ENCODE data around the gene ME2. TPM values are rescaled to one million over a fixed set of nuclear protein-coding genes. Genes with fewer than 3 reads are reported as not detected.
"Not testable (repeated sequence)": the region's sequence is repeated elsewhere in the genome, so short reads cannot be mapped to it uniquely, and the experiment has no call there.

The ME2 gene
- total RNA-seq (65.9 TPM), polyA plus RNA-seq (35.6 TPM)
- long read RNA-seq, donor 1, full-length matches to known transcripts, result 4 of 4 reads
- long read RNA-seq, donor 1, partial matches to known transcripts, result 0 of 4 reads
- long read RNA-seq, donor 1, other reads (novel, unspliced or antisense), result 0 of 4 reads
- long read RNA-seq, donor 2, full-length matches to known transcripts, result 19 of 25 reads
- long read RNA-seq, donor 2, partial matches to known transcripts, result 6 of 25 reads
- long read RNA-seq, donor 2, other reads (novel, unspliced or antisense), result 0 of 25 reads
- long read RNA-seq, donor 3, full-length matches to known transcripts, result 22 of 27 reads
- long read RNA-seq, donor 3, partial matches to known transcripts, result 5 of 27 reads
- long read RNA-seq, donor 3, other reads (novel, unspliced or antisense), result 0 of 27 reads
- long read RNA-seq, donor 4, full-length matches to known transcripts, result 12 of 20 reads
- long read RNA-seq, donor 4, partial matches to known transcripts, result 8 of 20 reads
- long read RNA-seq, donor 4, other reads (novel, unspliced or antisense), result 0 of 20 reads
- long read RNA-seq, donor 5, full-length matches to known transcripts, result 13 of 26 reads
- long read RNA-seq, donor 5, partial matches to known transcripts, result 13 of 26 reads
- long read RNA-seq, donor 5, other reads (novel, unspliced or antisense), result 0 of 26 reads
- long read RNA-seq, donor 6, full-length matches to known transcripts, result 9 of 9 reads
- long read RNA-seq, donor 6, partial matches to known transcripts, result 0 of 9 reads
- long read RNA-seq, donor 6, other reads (novel, unspliced or antisense), result 0 of 9 reads
- long read RNA-seq, donor 7, full-length matches to known transcripts, result 13 of 13 reads
- long read RNA-seq, donor 7, partial matches to known transcripts, result 0 of 13 reads
- long read RNA-seq, donor 7, other reads (novel, unspliced or antisense), result 0 of 13 reads
- long read RNA-seq, donor 8, full-length matches to known transcripts, result 8 of 8 reads
- long read RNA-seq, donor 8, partial matches to known transcripts, result 0 of 8 reads
- long read RNA-seq, donor 8, other reads (novel, unspliced or antisense), result 0 of 8 reads
- long read RNA-seq, donor 9, full-length matches to known transcripts, result 11 of 11 reads
- long read RNA-seq, donor 9, partial matches to known transcripts, result 0 of 11 reads
- long read RNA-seq, donor 9, other reads (novel, unspliced or antisense), result 0 of 11 reads
- long read RNA-seq, donor 10, full-length matches to known transcripts, result 7 of 7 reads
- long read RNA-seq, donor 10, partial matches to known transcripts, result 0 of 7 reads
- long read RNA-seq, donor 10, other reads (novel, unspliced or antisense), result 0 of 7 reads

DNA sequence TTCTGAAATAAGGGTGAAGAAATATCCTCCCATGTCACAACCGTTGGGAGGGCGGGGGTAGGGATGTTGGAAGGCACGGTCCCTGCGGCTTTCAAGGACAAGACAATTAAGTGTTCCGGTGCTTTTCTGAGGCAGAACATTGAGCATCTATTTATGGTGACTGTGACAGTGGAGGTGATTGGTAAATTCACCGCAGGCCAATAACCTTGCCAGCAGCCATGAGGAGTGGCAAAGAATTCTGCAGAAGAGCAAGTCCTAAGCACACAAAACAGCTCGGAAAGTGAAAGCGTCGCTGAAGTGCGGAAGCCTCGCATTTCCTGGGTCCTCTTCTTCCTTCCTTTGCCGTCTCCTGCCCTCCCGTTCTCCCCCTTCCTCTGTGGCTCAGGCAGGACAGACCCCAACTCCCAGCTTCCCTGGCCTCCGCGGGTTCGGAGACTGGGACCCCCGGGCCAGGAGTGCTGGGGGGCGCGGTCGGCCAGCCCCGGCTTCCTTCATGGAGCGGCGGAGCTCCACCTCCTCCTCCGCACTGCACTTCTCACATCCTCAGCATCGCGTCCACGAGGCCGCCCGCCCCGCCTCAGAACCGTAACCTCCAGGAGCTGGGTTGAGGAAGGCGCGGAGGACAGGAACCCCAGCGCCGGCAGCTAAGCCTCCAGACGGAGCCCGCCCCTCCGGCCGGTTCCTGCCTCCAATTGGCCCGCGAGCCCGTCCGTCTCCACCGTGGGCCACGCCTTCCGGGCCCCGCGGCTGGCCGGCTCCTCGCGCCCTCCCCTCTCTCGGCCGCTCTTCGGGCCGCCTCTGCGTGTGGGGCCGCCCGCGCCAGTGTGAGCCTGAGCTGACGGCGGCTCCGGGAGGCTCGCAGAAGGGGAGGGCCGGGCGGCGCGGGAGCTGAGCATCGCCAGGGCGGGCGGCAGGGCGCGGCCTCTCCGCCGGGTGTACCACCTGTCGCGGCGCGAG lies at the start of gene ME2:
ME2 (plus strand) TSS at position 774 of the 957 bp plus-strand sequence. CDS start 16,703 bp downstream, outside the sequence.
- Histone ChIP-seq H3K27me3 (ENCODE audit: control insufficient read depth in 2 of 2, insufficient read depth in 1 of 2, low read length in 1 of 2) (no peaks in the 10 kb centered on the region), H3K4me3 (ENCODE audit: low read length in 2 of 2) (peak within 1 kb of the TSS; percentile 85 to 94), H3K9me3 (ENCODE audit: control insufficient read depth in 2 of 2, insufficient read depth in 1 of 2, low read length in 1 of 2) (no peaks in the 10 kb centered on the region), H3K36me3 (ENCODE audit: control insufficient read depth in 2 of 2, insufficient read depth in 2 of 2, low read length in 1 of 2) (no peaks in the 10 kb centered on the region), H3K4me1 (ENCODE audit: control insufficient read depth in 2 of 2, insufficient read depth in 2 of 2, low read length in 2 of 2) (peaks cover 8 to 10% of the 10 kb centered on the region in 2 donors), H3K27ac (ENCODE audit: low read depth in 1 of 2, low read length in 1 of 2) (peak within 1 kb of the TSS; percentile 87 to 97)
- WGBS, result under 1% methylated on average over 78 of the region's 78 CpGs
- peak; percentile 70 to 93 (median 84) for DNase-seq (ENCODE audit: low read depth in 6 of 9, low spot score in 9 of 9)

DNA sequence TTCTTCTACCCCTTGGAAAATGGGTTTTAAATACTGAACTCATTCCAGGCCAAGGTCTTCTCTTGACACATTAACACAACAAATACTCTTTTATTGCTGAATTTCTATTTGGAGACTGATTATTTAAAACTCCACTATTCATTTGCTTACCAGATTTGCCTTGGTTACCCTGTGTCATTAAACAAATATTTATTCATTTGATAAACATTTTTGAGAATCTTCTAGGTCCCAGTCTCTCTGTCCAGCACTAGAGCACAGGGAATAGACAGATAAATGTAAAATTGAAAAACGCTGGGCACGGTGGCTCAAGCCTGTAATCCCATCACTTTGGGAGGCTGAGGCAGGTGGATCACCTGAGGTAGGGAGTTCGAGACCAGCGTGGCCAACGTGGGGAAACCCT lies 49.3 kb upstream of the ME2 start:
- H3K27me3 ChIP-seq (ENCODE audit: control insufficient read depth in 2 of 2, insufficient read depth in 1 of 2, low read length in 1 of 2), result no peaks in the 10 kb centered on the region
- H3K27ac ChIP-seq (ENCODE audit: low read depth in 1 of 2, low read length in 1 of 2), result no peak overlapping the region
- H3K36me3 ChIP-seq (ENCODE audit: control insufficient read depth in 2 of 2, insufficient read depth in 2 of 2, low read length in 1 of 2), result no peaks in the 10 kb centered on the region
- H3K4me3 ChIP-seq (ENCODE audit: low read length in 2 of 2), result no peak overlapping the region
- no peaks in the 10 kb centered on the region for H3K4me1 ChIP-seq (ENCODE audit: control insufficient read depth in 2 of 2, insufficient read depth in 2 of 2, low read length in 2 of 2)
- DNase-seq (ENCODE audit: low read depth in 6 of 9, low spot score in 9 of 9), result no peak
- H3K9me3 ChIP-seq (ENCODE audit: control insufficient read depth in 2 of 2, insufficient read depth in 1 of 2, low read length in 1 of 2), result no peaks in the 10 kb centered on the region
- WGBS, result 98% methylated on average over 5 of the region's 5 CpGs

DNA sequence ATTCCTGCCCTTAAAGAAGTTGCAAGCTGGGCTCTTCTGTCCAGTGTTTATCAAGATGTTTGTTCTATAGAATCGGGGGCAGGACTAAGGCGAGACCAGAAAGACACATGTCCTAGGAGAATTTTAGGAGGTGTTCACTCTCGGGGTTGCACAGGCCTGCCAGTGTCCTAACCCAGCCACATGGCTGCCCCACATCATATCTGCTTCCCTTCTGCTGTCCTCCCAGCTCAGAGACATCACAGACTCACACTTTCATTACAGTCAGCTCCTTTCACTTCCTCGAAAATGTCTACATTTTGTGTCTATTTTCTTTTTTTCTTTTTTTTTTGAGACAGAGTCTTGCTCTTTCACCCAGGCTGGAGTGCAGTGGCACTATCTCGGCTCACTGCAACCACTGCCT lies 48.4 kb upstream of the ME2 start:
- H3K27me3 ChIP-seq (ENCODE audit: control insufficient read depth in 2 of 2, insufficient read depth in 1 of 2, low read length in 1 of 2), result no peaks in the 10 kb centered on the region
- no peak for DNase-seq (ENCODE audit: low read depth in 6 of 9, low spot score in 9 of 9)
- H3K36me3 ChIP-seq (ENCODE audit: control insufficient read depth in 2 of 2, insufficient read depth in 2 of 2, low read length in 1 of 2), result no peaks in the 10 kb centered on the region
- H3K9me3 ChIP-seq (ENCODE audit: control insufficient read depth in 2 of 2, insufficient read depth in 1 of 2, low read length in 1 of 2), result no peaks in the 10 kb centered on the region
- H3K27ac ChIP-seq (ENCODE audit: low read depth in 1 of 2, low read length in 1 of 2), result no peak overlapping the region
- no peak overlapping the region for H3K4me3 ChIP-seq (ENCODE audit: low read length in 2 of 2)
- no peaks in the 10 kb centered on the region for H3K4me1 ChIP-seq (ENCODE audit: control insufficient read depth in 2 of 2, insufficient read depth in 2 of 2, low read length in 2 of 2)
- WGBS, result 92% methylated on average over 5 of the region's 5 CpGs

DNA sequence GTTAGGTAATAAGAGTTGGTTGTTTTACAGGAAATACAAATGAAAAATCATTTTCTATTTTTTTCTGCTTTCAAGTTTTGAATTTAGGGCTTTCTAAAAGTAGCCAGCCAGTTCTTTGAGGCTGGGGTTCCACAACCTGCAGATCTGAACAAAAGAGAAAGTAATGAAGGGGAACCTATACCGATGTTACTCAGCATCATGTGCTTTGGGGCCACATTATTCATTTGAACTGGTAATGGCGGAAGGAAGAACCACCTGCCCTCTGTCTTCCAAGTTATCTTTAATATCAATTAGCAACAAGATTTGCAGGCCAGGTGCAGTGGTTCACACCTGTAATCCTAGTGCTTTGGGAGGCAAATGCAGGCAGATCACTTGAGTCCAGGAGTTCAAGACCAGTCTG lies 46.2 kb upstream of the ME2 start:
- DNase-seq (ENCODE audit: low read depth in 6 of 9, low spot score in 9 of 9), result no peak
- H3K4me1 ChIP-seq (ENCODE audit: control insufficient read depth in 2 of 2, insufficient read depth in 2 of 2, low read length in 2 of 2), result no peaks in the 10 kb centered on the region
- H3K36me3 ChIP-seq (ENCODE audit: control insufficient read depth in 2 of 2, insufficient read depth in 2 of 2, low read length in 1 of 2), result no peaks in the 10 kb centered on the region
- H3K9me3 ChIP-seq (ENCODE audit: control insufficient read depth in 2 of 2, insufficient read depth in 1 of 2, low read length in 1 of 2), result no peaks in the 10 kb centered on the region
- H3K27me3 ChIP-seq (ENCODE audit: control insufficient read depth in 2 of 2, insufficient read depth in 1 of 2, low read length in 1 of 2), result no peaks in the 10 kb centered on the region
- WGBS, result 95% methylated on average over 2 of the region's 2 CpGs
- no peak overlapping the region for H3K4me3 ChIP-seq (ENCODE audit: low read length in 2 of 2)
- H3K27ac ChIP-seq (ENCODE audit: low read depth in 1 of 2, low read length in 1 of 2), result no peak overlapping the region

DNA sequence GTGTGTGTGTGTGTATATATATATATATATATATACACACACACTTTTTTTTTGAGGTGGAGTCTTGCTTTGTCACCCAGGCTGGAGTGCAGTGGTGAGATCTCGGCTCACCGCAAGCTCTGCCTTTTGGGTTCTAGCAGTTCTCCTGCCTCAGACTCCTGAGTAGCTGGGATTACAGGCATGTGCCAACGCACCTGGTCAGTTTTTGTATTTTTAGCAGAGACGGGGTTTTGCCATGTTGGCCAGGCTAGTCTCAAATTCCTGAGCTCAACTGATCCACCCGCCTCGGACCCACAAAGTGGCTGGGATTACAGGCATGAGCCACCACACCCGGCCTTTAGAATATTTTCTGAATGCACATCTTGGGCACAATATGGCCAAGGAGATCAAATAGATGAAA lies 45.4 kb upstream of the ME2 start:
- WGBS, result 97% methylated on average over 7 of the region's 7 CpGs
- not testable (repeated sequence) for H3K4me3 ChIP-seq (ENCODE audit: low read length in 2 of 2)

DNA sequence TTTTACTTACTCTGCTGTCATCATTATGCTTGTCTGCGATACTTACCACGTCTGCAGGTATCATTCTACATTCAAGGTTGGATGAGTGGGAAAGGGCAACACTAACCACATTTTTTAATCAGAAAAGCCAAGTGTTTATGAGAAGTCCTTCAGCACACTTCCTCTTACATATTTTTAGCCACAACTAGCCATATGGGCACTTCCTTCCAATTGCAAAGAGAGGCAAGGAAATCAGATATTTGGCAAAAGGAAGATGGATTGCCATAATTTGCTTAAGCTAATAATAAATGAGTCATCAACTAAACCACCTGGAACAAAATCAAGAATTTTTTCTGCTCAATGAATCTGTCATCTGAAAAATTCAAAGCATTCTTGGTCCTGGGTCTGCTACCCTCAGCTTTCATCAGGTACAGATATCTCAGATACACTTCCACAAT lies 42.4 kb upstream of the ME2 start:
- Histone ChIP-seq H3K27me3 (ENCODE audit: control insufficient read depth in 2 of 2, insufficient read depth in 1 of 2, low read length in 1 of 2) (no peaks in the 10 kb centered on the region), H3K27ac (ENCODE audit: low read depth in 1 of 2, low read length in 1 of 2) (no peak overlapping the region), H3K36me3 (ENCODE audit: control insufficient read depth in 2 of 2, insufficient read depth in 2 of 2, low read length in 1 of 2) (no peaks in the 10 kb centered on the region), H3K4me3 (ENCODE audit: low read length in 2 of 2) (no peak overlapping the region), H3K9me3 (ENCODE audit: control insufficient read depth in 2 of 2, insufficient read depth in 1 of 2, low read length in 1 of 2) (no peaks in the 10 kb centered on the region), H3K4me1 (ENCODE audit: control insufficient read depth in 2 of 2, insufficient read depth in 2 of 2, low read length in 2 of 2) (no peaks in the 10 kb centered on the region)
- peak in 1 of 9 donors; percentile 10 for DNase-seq (ENCODE audit: low read depth in 6 of 9, low spot score in 9 of 9)
- 47% methylated on average over 2 of the region's 2 CpGs for WGBS

More for the DNA sequence above, 45.4 kb upstream of the ME2 start:
- not testable (repeated sequence) for H3K36me3 ChIP-seq (ENCODE audit: control insufficient read depth in 2 of 2, insufficient read depth in 2 of 2, low read length in 1 of 2); DNase-seq (ENCODE audit: low read depth in 6 of 9, low spot score in 9 of 9); H3K27me3 ChIP-seq (ENCODE audit: control insufficient read depth in 2 of 2, insufficient read depth in 1 of 2, low read length in 1 of 2); H3K4me1 ChIP-seq (ENCODE audit: control insufficient read depth in 2 of 2, insufficient read depth in 2 of 2, low read length in 2 of 2); H3K27ac ChIP-seq (ENCODE audit: low read depth in 1 of 2, low read length in 1 of 2); H3K9me3 ChIP-seq (ENCODE audit: control insufficient read depth in 2 of 2, insufficient read depth in 1 of 2, low read length in 1 of 2)

DNA sequence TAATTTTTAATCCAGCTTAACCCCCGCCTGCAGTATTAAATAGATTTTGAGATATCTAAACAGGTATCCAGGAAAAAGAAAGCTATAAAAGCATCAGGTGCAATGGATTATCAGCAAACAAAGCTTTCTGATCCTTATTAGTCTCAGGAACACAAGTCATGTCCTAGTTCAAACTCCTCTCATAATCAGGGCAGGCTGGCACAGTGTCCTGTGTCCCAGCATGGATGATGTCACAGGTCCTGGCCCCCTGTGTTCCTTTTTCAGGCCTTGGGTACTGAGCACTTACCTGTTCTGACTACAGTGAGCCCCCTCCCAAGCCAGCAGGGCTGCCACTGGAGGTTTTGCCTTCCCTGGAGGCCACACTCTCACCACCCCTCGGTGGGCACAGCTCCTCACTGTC lies 39.6 kb upstream of the ME2 start:
- 93% methylated on average over 2 of the region's 2 CpGs for WGBS
- Histone ChIP-seq H3K4me1 (ENCODE audit: control insufficient read depth in 2 of 2, insufficient read depth in 2 of 2, low read length in 2 of 2) (no peaks in the 10 kb centered on the region), H3K4me3 (ENCODE audit: low read length in 2 of 2) (no peak overlapping the region), H3K27me3 (ENCODE audit: control insufficient read depth in 2 of 2, insufficient read depth in 1 of 2, low read length in 1 of 2) (no peaks in the 10 kb centered on the region), H3K9me3 (ENCODE audit: control insufficient read depth in 2 of 2, insufficient read depth in 1 of 2, low read length in 1 of 2) (no peaks in the 10 kb centered on the region), H3K27ac (ENCODE audit: low read depth in 1 of 2, low read length in 1 of 2) (no peak overlapping the region), H3K36me3 (ENCODE audit: control insufficient read depth in 2 of 2, insufficient read depth in 2 of 2, low read length in 1 of 2) (no peaks in the 10 kb centered on the region)
- no peak for DNase-seq (ENCODE audit: low read depth in 6 of 9, low spot score in 9 of 9)

DNA sequence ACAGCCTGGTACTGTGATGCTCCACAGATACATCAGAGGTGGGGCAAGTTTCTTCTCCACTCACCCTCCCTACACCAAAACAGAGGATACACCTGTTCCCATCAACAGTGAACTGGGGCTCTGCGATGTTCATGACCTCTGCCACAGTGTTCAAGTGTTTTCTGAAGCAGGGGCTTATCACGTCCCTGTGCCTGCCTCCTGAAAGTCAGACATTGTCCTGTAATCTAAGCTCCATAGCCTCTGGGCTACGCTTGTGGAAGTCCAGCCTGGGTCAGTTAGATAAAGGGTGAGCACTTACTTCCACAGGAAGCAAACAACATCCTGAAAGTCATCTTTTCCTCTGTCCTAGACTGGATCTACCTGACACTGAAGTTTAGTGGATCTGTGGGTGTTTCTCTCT lies 38.9 kb upstream of the ME2 start:
- no peaks in the 10 kb centered on the region for H3K4me1 ChIP-seq (ENCODE audit: control insufficient read depth in 2 of 2, insufficient read depth in 2 of 2, low read length in 2 of 2)
- H3K4me3 ChIP-seq (ENCODE audit: low read length in 2 of 2), result no peak overlapping the region
- WGBS, result 88% methylated on average over 3 of the region's 3 CpGs
- no peaks in the 10 kb centered on the region for H3K9me3 ChIP-seq (ENCODE audit: control insufficient read depth in 2 of 2, insufficient read depth in 1 of 2, low read length in 1 of 2)
- no peaks in the 10 kb centered on the region for H3K27me3 ChIP-seq (ENCODE audit: control insufficient read depth in 2 of 2, insufficient read depth in 1 of 2, low read length in 1 of 2)
- no peak for DNase-seq (ENCODE audit: low read depth in 6 of 9, low spot score in 9 of 9)
- no peak overlapping the region for H3K27ac ChIP-seq (ENCODE audit: low read depth in 1 of 2, low read length in 1 of 2)
- no peaks in the 10 kb centered on the region for H3K36me3 ChIP-seq (ENCODE audit: control insufficient read depth in 2 of 2, insufficient read depth in 2 of 2, low read length in 1 of 2)
